GM12878 (cell line): ENCODE data around the gene FUCA2. TPM values are rescaled to one million over a fixed set of nuclear protein-coding genes. Genes with fewer than 3 reads are reported as not detected.

Experiments
- ATAC-seq: fragments of 200-7000 bp; cut with Tn5 transposase; 3 replicates; pipeline ENCODE4 v1.9.1; 2020; ENCODE audit warnings: mild to moderate bottlenecking, moderate library complexity
- BruUV-seq: library from RNA; stranded (reverse); fragments of 400-500 nt; replicated peaks from 2 replicates; lab custom pipeline; 2021; lab: Mats Ljungman, UMichigan
- CTCF ChIA-PET: fragments of 300-600 bp; sonication (Branson Sonifier 250); formaldehyde crosslinking; extraction: SDS; loops from one replicate; lab custom pipeline; 2021; ENCODE audit warnings: inconsistent platforms; lab: Yijun Ruan, JAX
- POLR2A ChIA-PET: fragments of 350-600 bp; formaldehyde crosslinking; extraction: SDS; loops from one replicate; lab custom pipeline; 2021; ENCODE audit warnings: inconsistent platforms; lab: Charles Lee
- RAD21 ChIA-PET: fragments of 300-600 bp; sonication (Branson Sonifier 250); formaldehyde crosslinking; loops from one replicate; lab custom pipeline; 2023; ENCODE audit warnings: antibody characterized with exemption; ENCODE audit not compliant: unreplicated experiment; lab: Charles Lee
- SMC1A ChIA-PET: fragments of 300-600 bp; sonication (Branson Sonifier 250); formaldehyde crosslinking; loops from one replicate; lab custom pipeline; 2023; ENCODE audit not compliant: unreplicated experiment, uncharacterized antibody; lab: Charles Lee
- DNase-seq: peaks from one replicate; pipeline ENCODE4 v3.0.0-alpha.2; 2011; ENCODE audit warnings: low read depth, low spot score
- FAIRE-seq: peaks from 3 replicates; lab custom pipeline; 2011; peaks lifted over from hg19 to GRCh38; lab: Jason Lieb, UNC
- H2AFZ ChIP-seq: 2 replicates; pipeline ENCODE4 v1.6.0; 2011; ENCODE audit warnings: low read depth, low read length, control low read depth; ENCODE audit not compliant: control insufficient read depth
- H3K27ac ChIP-seq: 2 replicates; pipeline ENCODE4 v1.5.1; 2011; ENCODE audit warnings: control low read depth; ENCODE audit not compliant: control insufficient read depth, insufficient read depth
- H3K27me3 ChIP-seq, 2 experiments: replicated peaks in 1 of 2; 2 replicates each; pipeline versions ENCODE4 v1.6.0 to v1.6.1; 2011; ENCODE audit warnings: low read length in 1 of 2; ENCODE audit not compliant: control insufficient read depth in 2 of 2, insufficient read depth in 2 of 2
- H3K36me3 ChIP-seq, 2 experiments: 2 replicates each; pipeline ENCODE4 v1.5.1; 2011; ENCODE audit warnings: low read length in 1 of 2; ENCODE audit not compliant: control insufficient read depth in 2 of 2, insufficient read depth in 2 of 2
- H3K4me1 ChIP-seq: 2 replicates; pipeline ENCODE4 v1.6.1; 2011; ENCODE audit warnings: mild to moderate bottlenecking, low read length, moderate library complexity, mixed read lengths; ENCODE audit not compliant: control insufficient read depth, insufficient read depth
- H3K4me2 ChIP-seq: 2 replicates; pipeline ENCODE4 v1.6.0; 2011; ENCODE audit warnings: control low read depth; ENCODE audit not compliant: control insufficient read depth, insufficient read depth
- H3K4me3 ChIP-seq: fragments of 200-600 bp; sonication (generic); 2 replicates; pipeline ENCODE4 v1.5.1; 2016
- H3K79me2 ChIP-seq: 2 replicates; pipeline ENCODE4 v1.6.0; 2011; ENCODE audit warnings: low read length; ENCODE audit not compliant: control insufficient read depth, insufficient read depth
- H3K9ac ChIP-seq: 2 replicates; pipeline ENCODE4 v1.8.0; 2011; ENCODE audit warnings: low read length, control low read depth, mixed read lengths; ENCODE audit not compliant: control insufficient read depth, insufficient read depth
- H3K9me3 ChIP-seq: replicated peaks from 3 replicates; pipeline ENCODE4 v1.5.1; 2011; ENCODE audit warnings: mild to moderate bottlenecking, low read length; ENCODE audit not compliant: control insufficient read depth, insufficient read depth
- H4K20me1 ChIP-seq: 2 replicates; pipeline ENCODE4 v1.6.0; 2011; ENCODE audit not compliant: control insufficient read depth, insufficient read depth
- DPF2 ChIP-seq: fragments of 450-650 bp; IDR thresholded peaks from 2 replicates; pipeline ENCODE4 v1.6.1; 2017; ENCODE audit warnings: mild to moderate bottlenecking
- ESRRA ChIP-seq: IDR thresholded peaks from 2 replicates; pipeline ENCODE4 v1.6.1; 2012; ENCODE audit warnings: mild to moderate bottlenecking, low read length, improper control_type of control experiment
- GATAD2B ChIP-seq: fragments of 450-650 bp; conservative IDR thresholded peaks from 2 replicates; pipeline ENCODE4 v1.6.1; 2017; ENCODE audit warnings: low read depth, mild to moderate bottlenecking, moderate library complexity
- POLR2A ChIP-seq: IDR thresholded peaks from 2 replicates; pipeline ENCODE4 v1.6.1; 2011; ENCODE audit warnings: low read depth, mild to moderate bottlenecking, low read length
- RELA ChIP-seq: fragments of 450-650 bp; IDR thresholded peaks from 2 replicates; pipeline ENCODE4 v1.8.0; 2014; ENCODE audit warnings: borderline replicate concordance; ENCODE audit not compliant: partially characterized antibody
- SIX5 ChIP-seq: IDR thresholded peaks from 2 replicates; pipeline ENCODE4 v1.6.1; 2011; ENCODE audit warnings: mild to moderate bottlenecking, low read depth, low read length, moderate library complexity; ENCODE audit not compliant: severe bottlenecking
- SMARCA5 ChIP-seq: fragments of 450-650 bp; IDR thresholded peaks from 2 replicates; pipeline ENCODE4 v1.6.1; 2017; ENCODE audit warnings: mild to moderate bottlenecking
- ZNF24 ChIP-seq: fragments of 450-650 bp; IDR thresholded peaks from 2 replicates; pipeline ENCODE4 v1.6.1; 2017; ENCODE audit warnings: antibody characterized with exemption, mild to moderate bottlenecking
- WGBS: methylation state at CpG from one replicate; pipeline ENCODE4 v1.1.6; 2016; ENCODE audit warnings: low lambda C conversion rate; ENCODE audit not compliant: insufficient replicate concordance, insufficient coverage; ENCODE audit errors: missing lambda C conversion rate; 5-methylcytosine and 5-hydroxymethylcytosine counted together
- in situ Hi-C: fragments of 300-500 bp; cut with MboI; formaldehyde crosslinking; loops from 9 replicates; pipeline ENCODE4 v1.14.3; 2018; ENCODE audit warnings: mixed read lengths
- intact Hi-C: fragments of 100-400 bp; cut with micrococcal nuclease; formaldehyde crosslinking; loops from one replicate; pipeline ENCODE4 v1.14.2; 2022; ENCODE audit not compliant: unreplicated experiment
- polyA plus RNA-seq, 11 experiments: library from polyadenylated mRNA; depleted of rRNA in 4 of 11; unstranded in 6 of 11; stranded (reverse) in 5 of 11; fragments of >200 nt; fragmentation: Nextera tagmentation in 4 of 11; fragmentation: Illumina TruSeq in 1 of 11; extraction: Ambion mirVana in 4 of 11; extraction: Trizol in 1 of 11; gene quantifications; 1 replicate in 1 of 11; 2 replicates in 10 of 11; pipeline versions ENCODE4 v1.2.1 to v1.2.3, GENCODE V29; 2011 to 2016; ENCODE audit warnings: inconsistent platforms in 2 of 11, missing spikeins in 2 of 11, low read depth in 1 of 11
- total RNA-seq, 4 experiments: library from RNA; depleted of rRNA in 3 of 4; stranded (reverse); fragments of >200 nt in 3 of 4; fragmentation: Illumina TruSeq in 1 of 4; extraction: Trizol in 1 of 4; gene quantifications; 2 replicates each; pipeline versions ENCODE4 v1.2.1 to v1.2.3, GENCODE V29; 2013 to 2021
- TF ChIP-seq, protein P1 (sequence below): fragments of 450-650 bp; IDR thresholded peaks from 2 replicates; pipeline ENCODE4 v1.6.1; 2017; ENCODE audit warnings: low read depth, mild to moderate bottlenecking, moderate library complexity

FUCA2 gene
- total and polyA plus RNA-seq, 10 of the 15 experiments (the other 5 are each of a cell fraction or from before 2014, with no cell fraction given) = 5.7 to 36.2 (median 21.5) TPM

DNA sequence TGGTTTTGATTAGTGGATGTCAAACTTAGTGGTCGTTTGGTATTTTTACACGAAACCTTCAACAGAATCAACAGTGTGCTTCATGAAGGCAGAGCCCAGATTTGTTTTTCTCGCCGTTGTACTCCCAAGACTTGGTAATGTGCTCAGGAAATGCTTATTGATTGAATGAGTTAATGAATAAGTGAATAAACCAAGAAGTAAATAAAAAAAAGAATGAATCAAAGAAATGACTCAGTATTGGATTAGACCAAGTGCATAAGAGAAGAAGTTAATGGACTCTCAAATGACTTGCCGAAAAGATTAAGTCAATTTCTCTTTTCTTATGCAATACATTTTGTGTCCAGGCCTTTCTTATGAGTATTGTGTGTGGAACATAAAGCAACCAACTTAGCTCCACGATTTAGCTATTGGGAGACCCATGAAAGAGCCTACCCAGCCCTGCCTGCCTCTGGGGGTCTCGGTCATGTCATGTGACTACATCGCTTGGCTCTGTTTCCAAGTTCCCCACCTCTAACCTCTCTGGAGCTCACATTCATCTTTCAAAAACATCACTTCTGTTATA, 10.6 kb upstream of the FUCA2 start:
- Histone ChIP-seq H3K9ac (no peak overlapping the region), H3K36me3 (no peaks in the 10 kb centered on the region), H3K27ac (no peak overlapping the region), H3K9me3 (no peaks in the 10 kb centered on the region; the same call in 2 of the 3 replicates), H3K4me3 (no peak overlapping the region), H3K4me1 (peaks cover 4% of the 10 kb centered on the region; the same call in 1 of the 2 replicates), H3K27me3 (no peaks in the 10 kb centered on the region), H4K20me1 (no peaks in the 10 kb centered on the region), H2AFZ (no peak overlapping the region), H3K79me2 (no peaks in the 10 kb centered on the region), H3K4me2 (no peak overlapping the region)
- ChIA-PET SMC1A (no interaction called here), RAD21 (no interaction called here), POLR2A (no interaction called here), CTCF (interaction anchor here (0.6 to 2.8 kb wide), 3 partner anchors 10 to 53 kb away, joined by 3 to 23 read pairs (median 3); partner anchors contain the start of gene FUCA2)
- no peak for FAIRE-seq
- no peak for ATAC-seq
- intact Hi-C loops = no loop called here
- in situ Hi-C loops = no loop called here
- no peak for DNase-seq
- TF ChIP-seq GATAD2B (no peak), DPF2 (no peak), SIX5 (no peak), ESRRA (no peak)
- TF ChIP-seq, protein P1, sequence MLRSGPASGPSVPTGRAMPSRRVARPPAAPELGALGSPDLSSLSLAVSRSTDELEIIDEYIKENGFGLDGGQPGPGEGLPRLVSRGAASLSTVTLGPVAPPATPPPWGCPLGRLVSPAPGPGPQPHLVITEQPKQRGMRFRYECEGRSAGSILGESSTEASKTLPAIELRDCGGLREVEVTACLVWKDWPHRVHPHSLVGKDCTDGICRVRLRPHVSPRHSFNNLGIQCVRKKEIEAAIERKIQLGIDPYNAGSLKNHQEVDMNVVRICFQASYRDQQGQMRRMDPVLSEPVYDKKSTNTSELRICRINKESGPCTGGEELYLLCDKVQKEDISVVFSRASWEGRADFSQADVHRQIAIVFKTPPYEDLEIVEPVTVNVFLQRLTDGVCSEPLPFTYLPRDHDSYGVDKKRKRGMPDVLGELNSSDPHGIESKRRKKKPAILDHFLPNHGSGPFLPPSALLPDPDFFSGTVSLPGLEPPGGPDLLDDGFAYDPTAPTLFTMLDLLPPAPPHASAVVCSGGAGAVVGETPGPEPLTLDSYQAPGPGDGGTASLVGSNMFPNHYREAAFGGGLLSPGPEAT = no peak
- WGBS = 65% methylated on average over 8 of the region's 8 CpGs
- no TSS peak for BruUV-seq

DNA sequence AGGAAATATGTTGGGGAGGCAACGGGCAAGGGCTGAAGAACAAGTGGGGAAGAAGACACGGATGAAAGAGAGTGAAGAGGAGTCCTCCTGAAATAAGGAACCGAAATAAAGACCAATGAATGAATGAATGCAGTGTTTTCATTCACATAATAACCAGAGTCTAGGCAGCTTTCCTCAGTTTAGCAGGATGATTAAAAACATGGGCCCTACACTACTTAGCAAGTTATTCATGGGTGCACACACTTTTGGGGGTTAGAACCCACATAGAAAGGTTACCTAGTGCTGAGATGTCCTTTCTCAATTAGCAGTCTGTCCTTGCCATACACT, 5.9 kb upstream of the FUCA2 start:
- H3K79me2 ChIP-seq = no peaks in the 10 kb centered on the region
- no peaks in the 10 kb centered on the region for H3K27me3 ChIP-seq
- H2AFZ ChIP-seq = no peak overlapping the region
- H3K9ac ChIP-seq = no peak overlapping the region
- ChIA-PET CTCF (no interaction called here), SMC1A (interaction anchor here (0.6 kb wide), 1 partner anchor 97 kb away, joined by 3 read pairs; no protein-coding TSS in a partner anchor), POLR2A (no interaction called here), RAD21 (no interaction called here)
- H3K4me2 ChIP-seq = peak overlapping the region; percentile 7; the same call in 1 of the 2 replicates
- peak; percentile 49 for FAIRE-seq
- no TSS peak for BruUV-seq
- H3K36me3 ChIP-seq = no peaks in the 10 kb centered on the region
- DNase-seq = no peak
- H3K4me1 ChIP-seq = peaks cover 12% of the 10 kb centered on the region
- 10% methylated on average over 3 of the region's 3 CpGs for WGBS
- TF ChIP-seq RELA = no peak
- TF ChIP-seq POLR2A = no peak
- no peak for TF ChIP-seq SMARCA5
- peak; percentile 54; the same call in 1 of the 2 replicates for TF ChIP-seq ZNF24
- no peak overlapping the region for H3K27ac ChIP-seq
- in situ Hi-C loops (no loop called here), intact Hi-C loops (no loop called here)
- H4K20me1 ChIP-seq = no peaks in the 10 kb centered on the region
- H3K9me3 ChIP-seq = no peaks in the 10 kb centered on the region
- H3K4me3 ChIP-seq = no peak overlapping the region
- no peak for ATAC-seq
